OCI-LY3 (cell line): ENCODE results near the gene CACNA1E.

ENCODE experiments used
- CTCF ChIP-seq: fragments of 200-600, 300-600 bp; sonication (generic); IDR thresholded peaks from 2 replicates; pipeline ENCODE4 v1.5.1; 2014; ENCODE audit warnings: antibody characterized with exemption, low read length, low read depth
- EZH2phosphoT487 ChIP-seq: fragments of 200-600 bp; shearing (Covaris generic); IDR thresholded peaks from 2 replicates; pipeline ENCODE4 v1.6.1; 2018; ENCODE audit warnings: antibody characterized with exemption, mixed run types, low read depth

GRCh38 chr1:181514298-181515290, 31.3 kb downstream of the CACNA1E start:
- TF ChIP-seq CTCF, result peak; percentile 20; the same call in 1 of the 2 replicates
- TF ChIP-seq EZH2phosphoT487, result no peak
